ENCODE measurements around the gene TNS3.
"Not testable (repeated sequence)": the region's sequence is repeated elsewhere in the genome, so short reads cannot be mapped to it uniquely, and the experiment has no call there.

TNS3 gene

GRCh38 chr7:47581804-47582763 is at the start of gene TNS3:
TSS of gene TNS3 (minus strand) at chr7:47582111. CDS start at chr7:47439636, 142,475 bp downstream.
- DNase-seq: no peak

GRCh38 chr7:47631711-47632110 is 49.8 kb upstream of the TNS3 start:
- DNase-seq: no peak

GRCh38 chr7:47627580-47628283 is 45.8 kb upstream of the TNS3 start:
- DNase-seq: no peak

GRCh38 chr7:47625861-47626715 is 44.2 kb upstream of the TNS3 start:
- no peak for DNase-seq

GRCh38 chr7:47624689-47625088 is 42.8 kb upstream of the TNS3 start:
- no peak for DNase-seq

GRCh38 chr7:47622946-47623640 is 41.2 kb upstream of the TNS3 start:
- no peak for DNase-seq

- no peak for DNase-seq
Observed at GRCh38 chr7:47622586-47622945, 40.7 kb upstream of the TNS3 start.

GRCh38 chr7:47621979-47622561 is 40.2 kb upstream of the TNS3 start:
- no peak for DNase-seq

- DNase-seq: no peak
Observed at GRCh38 chr7:47621347-47621746, 39.4 kb upstream of the TNS3 start.

- no peak for DNase-seq
Observed at GRCh38 chr7:47619806-47620205, 37.9 kb upstream of the TNS3 start.

GRCh38 chr7:47617131-47617530 is 35.2 kb upstream of the TNS3 start:
- no peak for DNase-seq

GRCh38 chr7:47614450-47614849 is 32.5 kb upstream of the TNS3 start:
- DNase-seq: no peak

- DNase-seq: no peak
Observed at GRCh38 chr7:47611045-47611511, 29.2 kb upstream of the TNS3 start.

- no peak for DNase-seq
Observed at GRCh38 chr7:47610506-47611044, 28.7 kb upstream of the TNS3 start.

- no peak for DNase-seq
Observed at GRCh38 chr7:47609803-47610452, 28.0 kb upstream of the TNS3 start.

GRCh38 chr7:47606593-47607046 is 24.7 kb upstream of the TNS3 start:
- DNase-seq: not testable (repeated sequence)

- DNase-seq: no peak
Observed at GRCh38 chr7:47605816-47606575, 24.1 kb upstream of the TNS3 start.

GRCh38 chr7:47604496-47604890 is 22.6 kb upstream of the TNS3 start:
- no peak for DNase-seq

GRCh38 chr7:47603514-47604255 is 21.8 kb upstream of the TNS3 start:
- DNase-seq: not testable (repeated sequence)

Data from DMS79 (cell line).